ENCODE results near the gene FTCDNL1. TPM values are rescaled to one million over a fixed set of nuclear protein-coding genes. Genes with fewer than 3 reads are reported as not detected.

Gene FTCDNL1
- total RNA-seq, 1 experiment from 2014 or later: 2.0 TPM

DNA sequence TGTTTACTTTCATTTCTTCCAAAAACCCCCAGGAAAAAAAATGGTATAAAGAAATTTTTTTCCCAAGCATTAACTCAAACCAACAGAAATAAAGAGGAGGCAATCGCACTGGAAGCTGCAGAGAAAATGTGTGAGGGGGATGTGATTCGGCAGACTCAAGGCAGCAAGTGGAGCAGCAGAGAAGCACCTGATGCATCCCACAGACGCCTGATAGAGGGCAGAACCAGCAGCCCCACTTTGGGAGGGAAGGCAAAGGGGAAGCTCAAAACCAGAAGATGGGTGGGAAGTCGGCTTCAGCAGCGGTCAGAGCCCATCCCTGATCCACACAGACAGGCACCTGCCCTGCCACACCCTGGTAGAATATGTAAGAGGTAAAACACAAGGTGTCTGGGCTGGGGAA lies 12.6 kb downstream of the FTCDNL1 start:
- no peak overlapping the region for H3T11ph ChIP-seq (ENCODE audit: low read length)
- H4K5ac ChIP-seq (ENCODE audit: insufficient read length, low read depth, low read length): no peak overlapping the region
- no CpG with 5 or more reads among the region's 5 CpGs for WGBS (ENCODE audit: extremely low coverage, insufficient read length, low lambda C conversion rate)
- H3K79me1 ChIP-seq (ENCODE audit: insufficient read depth, low read depth, low read length, poor library complexity, severe bottlenecking): no peaks in the 10 kb centered on the region
- H2BK12ac ChIP-seq (ENCODE audit: insufficient read length, low read depth, low read length): no peak overlapping the region
- no peak for DNase-seq
- no peak overlapping the region for H3K4ac ChIP-seq (ENCODE audit: low read depth, low read length)
- no peak overlapping the region for H2BK5ac ChIP-seq (ENCODE audit: insufficient read length, low read length)
- no peak overlapping the region for H2BK15ac ChIP-seq (ENCODE audit: low read depth, low read length)
- no peak overlapping the region for H2AK5ac ChIP-seq (ENCODE audit: insufficient read length, low read length)
- H3K18ac ChIP-seq (ENCODE audit: insufficient read length, low read depth, low read length): no peak overlapping the region
- H3K4me1 ChIP-seq (ENCODE audit: insufficient read depth, low read length): peaks cover 6% of the 10 kb centered on the region; the same call in 1 of the 2 replicates
- no peak overlapping the region for H3K23ac ChIP-seq (ENCODE audit: insufficient read length, low read depth, low read length)
- H3K14ac ChIP-seq (ENCODE audit: insufficient read depth, low read length): no peak overlapping the region
- Mint-ChIP-seq H3K27me3 (ENCODE audit: low read depth) (peaks cover 5% of the 10 kb centered on the region), H3K27ac (no peak overlapping the region), H3K4me1 (peaks cover 34 to 37% of the 10 kb centered on the region in 2 experiments), H3K4me3 (no peak overlapping the region), H3K36me3 (ENCODE audit: insufficient read depth in 1 of 3, low read depth in 3 of 3) (no peaks in the 10 kb centered on the region; a peak in 1 of 7 replicates), H3K9me3 (no peaks in the 10 kb centered on the region)
- no peak overlapping the region for H4K8ac ChIP-seq (replicated peaks; ENCODE audit: insufficient read length, low read depth, low read length)
- no peaks in the 10 kb centered on the region for H3K9me3 ChIP-seq (ENCODE audit: control insufficient read depth, low read depth, low read length)
- no peak overlapping the region for H2BK120ac ChIP-seq (ENCODE audit: low read depth, low read length, poor library complexity, severe bottlenecking)
- no peak overlapping the region for H2AFZ ChIP-seq (ENCODE audit: low read length)
- no peak overlapping the region for H3K4me2 ChIP-seq (ENCODE audit: insufficient read depth, insufficient read length, low read length)
- H3K27me3 ChIP-seq (ENCODE audit: insufficient read depth, low read length): no peaks in the 10 kb centered on the region
- no peak overlapping the region for H4K91ac ChIP-seq (ENCODE audit: insufficient read length, low read depth, low read length)
- H3K9ac ChIP-seq (ENCODE audit: extremely low read depth, insufficient read length, low read length): no peak overlapping the region
- no peak overlapping the region for H3K27ac ChIP-seq (ENCODE audit: insufficient read length, low read depth, low read length)
- no peak overlapping the region for H3K56ac ChIP-seq (ENCODE audit: insufficient read length, low read depth, low read length)
- H3K23me2 ChIP-seq (ENCODE audit: insufficient read length, low read depth, low read length, poor library complexity, severe bottlenecking): no peaks in the 10 kb centered on the region
- TF ChIP-seq, protein P1, sequence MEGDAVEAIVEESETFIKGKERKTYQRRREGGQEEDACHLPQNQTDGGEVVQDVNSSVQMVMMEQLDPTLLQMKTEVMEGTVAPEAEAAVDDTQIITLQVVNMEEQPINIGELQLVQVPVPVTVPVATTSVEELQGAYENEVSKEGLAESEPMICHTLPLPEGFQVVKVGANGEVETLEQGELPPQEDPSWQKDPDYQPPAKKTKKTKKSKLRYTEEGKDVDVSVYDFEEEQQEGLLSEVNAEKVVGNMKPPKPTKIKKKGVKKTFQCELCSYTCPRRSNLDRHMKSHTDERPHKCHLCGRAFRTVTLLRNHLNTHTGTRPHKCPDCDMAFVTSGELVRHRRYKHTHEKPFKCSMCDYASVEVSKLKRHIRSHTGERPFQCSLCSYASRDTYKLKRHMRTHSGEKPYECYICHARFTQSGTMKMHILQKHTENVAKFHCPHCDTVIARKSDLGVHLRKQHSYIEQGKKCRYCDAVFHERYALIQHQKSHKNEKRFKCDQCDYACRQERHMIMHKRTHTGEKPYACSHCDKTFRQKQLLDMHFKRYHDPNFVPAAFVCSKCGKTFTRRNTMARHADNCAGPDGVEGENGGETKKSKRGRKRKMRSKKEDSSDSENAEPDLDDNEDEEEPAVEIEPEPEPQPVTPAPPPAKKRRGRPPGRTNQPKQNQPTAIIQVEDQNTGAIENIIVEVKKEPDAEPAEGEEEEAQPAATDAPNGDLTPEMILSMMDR (conservative IDR thresholded peaks at IDR 0.05): no peak
- H4K20me1 ChIP-seq (ENCODE audit: control insufficient read depth, insufficient read depth, insufficient read length): no peaks in the 10 kb centered on the region
- no peak overlapping the region for H2BK20ac ChIP-seq (ENCODE audit: low read depth, low read length, poor library complexity, severe bottlenecking)
- no peaks in the 10 kb centered on the region for H3K79me2 ChIP-seq (ENCODE audit: insufficient read depth, low read length)

All from H9 (cell line).